ENCODE results near the gene WDFY3. TPM values are rescaled to one million over a fixed set of nuclear protein-coding genes. Genes with fewer than 3 reads are reported as not detected.

Gene WDFY3
- total RNA-seq, 1 donor from 2014 or later, result 0.04 TPM

DNA sequence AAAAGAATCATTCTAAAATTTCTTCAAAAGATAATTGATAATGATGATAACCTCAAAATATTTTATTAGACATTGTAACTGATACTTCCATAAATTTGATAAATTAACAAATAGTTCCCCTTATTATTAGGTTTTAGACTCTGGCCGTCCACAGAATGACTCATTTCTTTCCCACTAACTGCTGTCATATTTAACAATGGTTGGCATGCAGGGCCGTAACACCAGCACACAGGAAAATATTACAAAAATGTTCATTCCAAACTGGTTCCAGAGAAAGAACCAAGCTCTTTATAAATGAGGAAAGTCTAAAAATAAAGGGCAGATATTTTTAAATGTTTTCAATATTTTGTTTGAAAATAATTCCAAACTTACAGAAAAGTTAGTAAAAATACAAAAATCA lies 28.2 kb downstream of the WDFY3 start:
- TF ChIP-seq, protein P1, sequence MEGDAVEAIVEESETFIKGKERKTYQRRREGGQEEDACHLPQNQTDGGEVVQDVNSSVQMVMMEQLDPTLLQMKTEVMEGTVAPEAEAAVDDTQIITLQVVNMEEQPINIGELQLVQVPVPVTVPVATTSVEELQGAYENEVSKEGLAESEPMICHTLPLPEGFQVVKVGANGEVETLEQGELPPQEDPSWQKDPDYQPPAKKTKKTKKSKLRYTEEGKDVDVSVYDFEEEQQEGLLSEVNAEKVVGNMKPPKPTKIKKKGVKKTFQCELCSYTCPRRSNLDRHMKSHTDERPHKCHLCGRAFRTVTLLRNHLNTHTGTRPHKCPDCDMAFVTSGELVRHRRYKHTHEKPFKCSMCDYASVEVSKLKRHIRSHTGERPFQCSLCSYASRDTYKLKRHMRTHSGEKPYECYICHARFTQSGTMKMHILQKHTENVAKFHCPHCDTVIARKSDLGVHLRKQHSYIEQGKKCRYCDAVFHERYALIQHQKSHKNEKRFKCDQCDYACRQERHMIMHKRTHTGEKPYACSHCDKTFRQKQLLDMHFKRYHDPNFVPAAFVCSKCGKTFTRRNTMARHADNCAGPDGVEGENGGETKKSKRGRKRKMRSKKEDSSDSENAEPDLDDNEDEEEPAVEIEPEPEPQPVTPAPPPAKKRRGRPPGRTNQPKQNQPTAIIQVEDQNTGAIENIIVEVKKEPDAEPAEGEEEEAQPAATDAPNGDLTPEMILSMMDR (IDR thresholded peaks at IDR 0.05), result no peak
- no peaks in the 10 kb centered on the region for H3K27me3 Mint-ChIP-seq
- no peak for ATAC-seq (ENCODE audit: low read depth)
- DNase-seq, result no peak
- ChIA-PET CTCF (no interaction called here), POLR2A (no interaction called here)
- H3K36me3 Mint-ChIP-seq (ENCODE audit: low read depth), result no peaks in the 10 kb centered on the region
- no peak overlapping the region for H3K4me3 Mint-ChIP-seq
- H3K27ac Mint-ChIP-seq, result no peak overlapping the region
- intact Hi-C loops (cut with micrococcal nuclease), result no loop called here
- H3K4me1 Mint-ChIP-seq, result no peaks in the 10 kb centered on the region
- H3K9me3 Mint-ChIP-seq, result peaks cover 9% of the 10 kb centered on the region

DNA sequence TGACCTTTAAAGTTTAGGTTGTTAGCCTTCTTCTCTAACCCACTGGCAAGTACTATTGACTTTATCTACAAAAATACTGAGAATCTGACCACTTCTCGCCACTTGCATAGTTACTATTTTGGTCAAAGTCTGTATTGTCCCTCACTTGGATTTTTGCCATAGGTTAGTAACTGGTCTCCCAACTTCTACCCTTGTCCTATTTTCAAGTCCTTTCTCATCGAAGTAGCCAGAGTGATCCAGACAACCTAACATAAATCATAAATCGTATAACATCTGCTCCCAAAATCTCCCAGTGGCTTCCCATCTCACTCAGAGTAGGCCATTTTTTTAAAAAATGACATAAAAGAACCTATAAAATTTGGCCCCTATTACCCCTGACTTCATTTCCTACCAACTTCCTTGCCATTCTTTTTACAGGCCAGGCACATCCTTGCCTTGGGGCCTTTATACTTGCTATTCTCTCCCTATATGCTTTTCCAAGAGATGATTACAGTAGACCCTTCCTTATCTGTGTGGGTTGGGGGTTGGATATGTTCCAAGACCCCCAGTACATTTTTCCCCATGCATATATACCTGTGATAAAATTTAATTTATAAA lies 29.0 kb downstream of the WDFY3 start:
- Mint-ChIP-seq H3K27ac (no peak overlapping the region), H3K4me3 (no peak overlapping the region), H3K27me3 (no peaks in the 10 kb centered on the region), H3K4me1 (no peaks in the 10 kb centered on the region), H3K36me3 (ENCODE audit: low read depth) (no peaks in the 10 kb centered on the region), H3K9me3 (peaks cover 9% of the 10 kb centered on the region)
- TF ChIP-seq, protein P1 (IDR thresholded peaks at IDR 0.05), result no peak
- DNase-seq (no peak), ATAC-seq (ENCODE audit: low read depth) (no peak)
- intact Hi-C loops (cut with micrococcal nuclease), result no loop called here
- CTCF ChIA-PET, result no interaction called here
- POLR2A ChIA-PET, result no interaction called here

DNA sequence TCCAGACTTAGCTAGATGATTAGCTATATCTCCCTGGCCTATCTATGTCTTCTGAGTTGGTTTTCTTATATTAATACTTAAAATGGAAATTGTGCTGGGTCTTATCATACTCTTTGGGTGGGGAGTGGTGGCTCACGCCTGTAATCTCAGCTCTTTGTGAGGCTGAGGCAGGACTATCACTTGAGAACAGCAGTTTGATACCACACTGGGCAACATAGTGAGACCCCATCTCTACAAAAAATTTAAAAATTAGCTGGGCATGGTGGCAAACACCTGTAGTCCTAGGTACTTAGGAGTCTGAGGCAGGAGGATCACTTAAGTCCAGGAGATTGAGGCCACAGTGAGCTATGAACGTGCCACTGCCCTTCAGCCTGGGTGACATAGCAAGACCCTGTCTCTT lies 30.4 kb downstream of the WDFY3 start:
- Mint-ChIP-seq H3K9me3 (peaks cover 7% of the 10 kb centered on the region), H3K27ac (no peak overlapping the region), H3K4me1 (no peaks in the 10 kb centered on the region), H3K36me3 (ENCODE audit: low read depth) (no peaks in the 10 kb centered on the region), H3K27me3 (no peaks in the 10 kb centered on the region), H3K4me3 (no peak overlapping the region)
- CTCF ChIA-PET, result no interaction called here
- intact Hi-C loops (cut with micrococcal nuclease), result no loop called here
- TF ChIP-seq, protein P1 (IDR thresholded peaks at IDR 0.05), result no peak
- no peak for ATAC-seq (ENCODE audit: low read depth)
- DNase-seq, result no peak
- POLR2A ChIA-PET, result no interaction called here

DNA sequence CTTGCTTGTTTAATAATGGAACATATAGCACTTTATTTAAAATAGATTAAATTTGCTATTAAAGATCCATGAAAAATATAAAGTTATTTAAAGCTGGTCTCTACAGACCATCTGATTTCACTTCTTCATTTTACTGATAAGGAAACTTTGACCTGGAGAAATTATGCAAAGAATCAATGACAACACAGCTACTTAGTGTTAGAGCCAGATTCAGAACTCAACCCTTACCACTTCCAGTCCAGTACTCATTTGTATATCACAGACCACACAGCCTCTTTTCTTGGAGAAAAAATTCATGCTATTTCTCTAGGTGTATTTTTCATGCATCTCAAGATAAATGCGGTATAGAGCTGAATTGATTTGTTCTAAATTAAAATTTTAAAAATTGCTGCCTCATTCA lies 34.0 kb downstream of the WDFY3 start:
- ATAC-seq (ENCODE audit: low read depth) (no peak), DNase-seq (no peak)
- Mint-ChIP-seq H3K27ac (no peak overlapping the region), H3K27me3 (no peaks in the 10 kb centered on the region), H3K4me3 (no peak overlapping the region), H3K4me1 (no peaks in the 10 kb centered on the region), H3K9me3 (peaks cover 3% of the 10 kb centered on the region), H3K36me3 (ENCODE audit: low read depth) (no peaks in the 10 kb centered on the region)
- intact Hi-C loops (cut with micrococcal nuclease), result no loop called here
- TF ChIP-seq, protein P1 (IDR thresholded peaks at IDR 0.05), result no peak
- CTCF ChIA-PET, result no interaction called here
- POLR2A ChIA-PET, result no interaction called here

DNA sequence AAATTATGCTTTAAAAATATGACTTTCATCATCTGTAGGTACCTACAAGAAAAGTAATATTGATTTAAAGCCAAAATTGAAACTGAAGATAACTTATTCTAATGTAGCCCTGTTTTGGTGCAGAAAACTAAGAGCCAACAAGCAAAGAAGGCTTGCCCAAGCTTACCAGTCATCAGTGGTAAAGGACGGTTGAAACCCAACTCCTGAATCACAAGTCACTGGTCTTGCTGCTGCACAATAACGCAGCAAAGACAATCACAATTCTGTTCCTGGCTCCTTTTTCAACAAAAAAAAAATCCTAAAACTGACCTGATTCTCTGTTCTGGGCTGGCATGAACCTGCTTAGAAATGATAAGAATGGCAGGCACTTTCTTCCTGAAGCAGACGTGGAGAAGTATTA lies 34.5 kb downstream of the WDFY3 start:
- no peaks in the 10 kb centered on the region for H3K27me3 Mint-ChIP-seq
- H3K9me3 Mint-ChIP-seq, result peaks cover 3% of the 10 kb centered on the region
- ChIA-PET POLR2A (no interaction called here), CTCF (no interaction called here)
- DNase-seq (no peak), ATAC-seq (ENCODE audit: low read depth) (no peak)
- no peaks in the 10 kb centered on the region for H3K36me3 Mint-ChIP-seq (ENCODE audit: low read depth)
- H3K27ac Mint-ChIP-seq, result no peak overlapping the region
- no peaks in the 10 kb centered on the region for H3K4me1 Mint-ChIP-seq
- no peak overlapping the region for H3K4me3 Mint-ChIP-seq
- intact Hi-C loops (cut with micrococcal nuclease), result no loop called here
- TF ChIP-seq, protein P1 (IDR thresholded peaks at IDR 0.05), result no peak
